Muscle of back (tissue), 13 donors: ENCODE measurements around the gene ELP2. TPM values are rescaled to one million over a fixed set of nuclear protein-coding genes. Genes with fewer than 3 reads are reported as not detected.
A peak's percentile ranks its signal among the peaks of the same experiment; 100 is the strongest.
"Not testable (repeated sequence)": the region's sequence is repeated elsewhere in the genome, so short reads cannot be mapped to it uniquely, and the experiment has no call there.

Experiments used
- DNase-seq, 3 donors: peaks; one replicate each; pipeline versions ENCODE4 v3.0.0 to v3.0.0-alpha.2; 2013
- long read RNA-seq, 9 donors: transcript quantifications; one replicate each; lab custom pipeline, GENCODE V29; 2026
- polyA plus RNA-seq, 10 donors: library from polyadenylated mRNA; unstranded; fragments of 120-200 nt; gene quantifications; one replicate each; pipeline ENCODE4 v1.2.1, GENCODE V29; 2013; ENCODE audit not compliant: insufficient read length in 10 of 10

ELP2 gene, protein sequence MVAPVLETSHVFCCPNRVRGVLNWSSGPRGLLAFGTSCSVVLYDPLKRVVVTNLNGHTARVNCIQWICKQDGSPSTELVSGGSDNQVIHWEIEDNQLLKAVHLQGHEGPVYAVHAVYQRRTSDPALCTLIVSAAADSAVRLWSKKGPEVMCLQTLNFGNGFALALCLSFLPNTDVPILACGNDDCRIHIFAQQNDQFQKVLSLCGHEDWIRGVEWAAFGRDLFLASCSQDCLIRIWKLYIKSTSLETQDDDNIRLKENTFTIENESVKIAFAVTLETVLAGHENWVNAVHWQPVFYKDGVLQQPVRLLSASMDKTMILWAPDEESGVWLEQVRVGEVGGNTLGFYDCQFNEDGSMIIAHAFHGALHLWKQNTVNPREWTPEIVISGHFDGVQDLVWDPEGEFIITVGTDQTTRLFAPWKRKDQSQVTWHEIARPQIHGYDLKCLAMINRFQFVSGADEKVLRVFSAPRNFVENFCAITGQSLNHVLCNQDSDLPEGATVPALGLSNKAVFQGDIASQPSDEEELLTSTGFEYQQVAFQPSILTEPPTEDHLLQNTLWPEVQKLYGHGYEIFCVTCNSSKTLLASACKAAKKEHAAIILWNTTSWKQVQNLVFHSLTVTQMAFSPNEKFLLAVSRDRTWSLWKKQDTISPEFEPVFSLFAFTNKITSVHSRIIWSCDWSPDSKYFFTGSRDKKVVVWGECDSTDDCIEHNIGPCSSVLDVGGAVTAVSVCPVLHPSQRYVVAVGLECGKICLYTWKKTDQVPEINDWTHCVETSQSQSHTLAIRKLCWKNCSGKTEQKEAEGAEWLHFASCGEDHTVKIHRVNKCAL
- 100 to 1,000 TPM in 2 of 10 donors, 10 to 100 TPM in 8; 57.2 to 110 (median 73.3) TPM for polyA plus RNA-seq
- long read RNA-seq, donor 1, full-length matches to known transcripts, result 5 of 5 reads
- long read RNA-seq, donor 1, partial matches to known transcripts, result 0 of 5 reads
- long read RNA-seq, donor 1, other reads (novel, unspliced or antisense), result 0 of 5 reads
- long read RNA-seq, donor 2, full-length matches to known transcripts, result 11 of 11 reads
- long read RNA-seq, donor 2, partial matches to known transcripts, result 0 of 11 reads
- long read RNA-seq, donor 2, other reads (novel, unspliced or antisense), result 0 of 11 reads
- long read RNA-seq, donor 3, result 0 reads
- long read RNA-seq, donor 4, full-length matches to known transcripts, result 7 of 7 reads
- long read RNA-seq, donor 4, partial matches to known transcripts, result 0 of 7 reads
- long read RNA-seq, donor 4, other reads (novel, unspliced or antisense), result 0 of 7 reads
- long read RNA-seq, donor 5, full-length matches to known transcripts, result 6 of 6 reads
- long read RNA-seq, donor 5, partial matches to known transcripts, result 0 of 6 reads
- long read RNA-seq, donor 5, other reads (novel, unspliced or antisense), result 0 of 6 reads
- long read RNA-seq, donor 6, full-length matches to known transcripts, result 9 of 9 reads
- long read RNA-seq, donor 6, partial matches to known transcripts, result 0 of 9 reads
- long read RNA-seq, donor 6, other reads (novel, unspliced or antisense), result 0 of 9 reads
- long read RNA-seq, donor 7, full-length matches to known transcripts, result 12 of 12 reads
- long read RNA-seq, donor 7, partial matches to known transcripts, result 0 of 12 reads
- long read RNA-seq, donor 7, other reads (novel, unspliced or antisense), result 0 of 12 reads
- long read RNA-seq, donor 8, full-length matches to known transcripts, result 10 of 10 reads
- long read RNA-seq, donor 8, partial matches to known transcripts, result 0 of 10 reads
- long read RNA-seq, donor 8, other reads (novel, unspliced or antisense), result 0 of 10 reads
- long read RNA-seq, donor 9, full-length matches to known transcripts, result 2 of 2 reads
- long read RNA-seq, donor 9, partial matches to known transcripts, result 0 of 2 reads
- long read RNA-seq, donor 9, other reads (novel, unspliced or antisense), result 0 of 2 reads

DNA sequence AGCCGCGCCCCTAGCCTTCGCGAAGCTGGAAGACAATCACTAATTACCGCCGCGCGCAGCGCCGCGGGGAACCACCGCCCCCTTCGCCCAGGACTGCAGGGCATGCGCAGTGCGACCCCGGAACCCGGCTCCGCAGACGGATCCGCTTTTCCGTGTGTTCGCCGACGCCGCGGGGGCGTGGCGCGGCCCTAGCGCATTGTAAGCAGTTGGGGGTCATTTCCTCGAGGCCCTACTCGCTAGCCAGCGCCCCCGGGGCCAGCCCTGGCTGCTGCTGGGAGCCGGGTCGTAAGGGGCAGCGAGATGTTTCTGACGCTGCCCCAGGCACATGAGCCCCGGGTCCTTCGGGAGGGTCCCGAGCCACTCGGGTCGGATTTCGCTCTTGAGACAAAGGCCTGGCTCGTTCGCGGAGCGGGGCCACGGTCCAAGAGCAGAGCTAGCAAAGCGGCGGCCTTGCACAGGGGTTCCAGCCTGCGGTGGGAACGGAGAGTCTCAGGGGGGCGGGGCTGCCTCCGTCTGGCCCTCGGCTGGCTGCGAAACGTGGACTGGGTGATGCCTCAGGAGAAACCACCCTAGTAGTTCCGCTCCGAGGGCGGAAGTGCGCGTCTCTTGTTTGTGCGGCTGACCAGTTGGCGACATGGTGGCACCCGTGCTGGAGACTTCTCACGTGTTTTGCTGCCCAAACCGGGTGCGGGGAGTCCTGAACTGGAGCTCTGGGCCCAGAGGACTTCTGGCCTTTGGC lies at the start of gene ELP2, which contains the start of gene SLC39A6:
ELP2 (plus strand) TSS at position 600 of the 739 bp plus-strand sequence; CDS start at position 635, 35 bp downstream.
SLC39A6 (minus strand) TSS at position 41 of the 739 bp plus-strand sequence. CDS start 2,333 bp downstream, outside the sequence.
- DNase-seq, result peak; percentile 95 to 99 (median 99)

- DNase-seq, result not testable (repeated sequence)
Observed at GRCh38 chr18:36081118-36081517, 48.6 kb upstream of the ELP2 start.

GRCh38 chr18:36083729-36084128 lies 46.0 kb upstream of the ELP2 start:
- no peak for DNase-seq

DNA sequence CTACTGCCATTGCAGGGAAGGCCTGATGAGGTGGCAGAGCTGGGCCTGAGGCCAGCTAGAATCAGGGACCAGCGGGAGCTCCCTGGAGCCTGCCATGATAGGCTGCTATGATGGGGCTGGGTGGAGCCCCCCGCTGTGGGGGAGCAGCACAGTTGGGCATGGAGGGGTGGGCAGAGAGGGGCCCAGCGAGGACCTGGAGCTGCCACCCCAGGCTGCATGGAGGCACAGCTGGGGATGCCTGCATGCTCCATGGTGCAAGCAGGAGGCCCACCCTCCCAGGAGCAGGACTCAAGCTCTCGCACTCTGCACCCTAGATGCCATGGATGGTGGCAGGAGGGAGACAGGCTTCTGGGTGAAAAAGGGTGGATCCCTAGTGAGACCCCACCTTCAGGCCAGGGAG lies 44.5 kb upstream of the ELP2 start:
- no peak for DNase-seq

- no peak for DNase-seq
Observed at GRCh38 chr18:36086186-36086585, 43.5 kb upstream of the ELP2 start.

GRCh38 chr18:36088256-36088655 lies 41.4 kb upstream of the ELP2 start:
- DNase-seq, result no peak

DNA sequence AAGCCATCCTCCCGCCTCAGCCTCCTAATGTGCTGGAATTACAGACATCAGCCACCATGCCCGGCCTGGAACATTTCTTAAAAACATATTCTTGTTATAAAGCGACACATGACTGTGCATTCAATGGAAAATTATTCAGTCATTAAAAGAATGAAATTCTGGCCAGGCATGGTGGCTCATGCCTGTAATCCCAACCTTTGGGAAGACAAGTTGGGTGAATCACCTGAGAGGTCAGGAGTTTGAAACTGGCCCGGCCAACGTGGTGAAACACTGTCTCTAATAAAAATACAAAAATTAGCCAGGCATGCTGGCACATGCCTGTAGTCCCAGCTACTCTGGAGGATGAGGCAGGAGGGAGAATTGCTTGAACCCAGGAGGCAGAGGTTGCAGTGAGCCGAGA lies 40.7 kb upstream of the ELP2 start:
- no peak for DNase-seq

DNA sequence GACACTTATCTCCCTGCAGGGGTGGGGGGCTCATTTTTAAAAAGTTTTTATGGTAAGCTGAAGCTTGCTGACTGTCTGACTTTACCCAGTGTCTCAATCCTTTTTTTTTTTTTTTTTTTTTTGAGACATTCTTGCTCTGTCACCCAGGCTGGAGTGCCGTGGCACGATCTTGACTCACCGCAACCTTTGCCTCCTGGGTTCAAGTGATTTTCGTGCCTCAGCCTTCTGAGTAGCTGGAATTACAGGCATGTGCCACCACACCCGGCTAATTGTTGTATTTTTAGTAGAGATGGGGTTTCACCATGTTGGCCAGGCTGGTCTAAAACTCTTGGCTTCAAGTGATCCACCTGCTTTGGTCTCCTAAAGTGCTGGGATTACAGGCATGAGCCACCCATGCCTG lies 37.6 kb upstream of the ELP2 start:
- DNase-seq, result not testable (repeated sequence)

- DNase-seq, result no peak
Observed at GRCh38 chr18:36094431-36094830, 35.3 kb upstream of the ELP2 start.

GRCh38 chr18:36095936-36096519 lies 33.7 kb upstream of the ELP2 start:
- DNase-seq, result peak; percentile 27 to 48 (median 29)

DNA sequence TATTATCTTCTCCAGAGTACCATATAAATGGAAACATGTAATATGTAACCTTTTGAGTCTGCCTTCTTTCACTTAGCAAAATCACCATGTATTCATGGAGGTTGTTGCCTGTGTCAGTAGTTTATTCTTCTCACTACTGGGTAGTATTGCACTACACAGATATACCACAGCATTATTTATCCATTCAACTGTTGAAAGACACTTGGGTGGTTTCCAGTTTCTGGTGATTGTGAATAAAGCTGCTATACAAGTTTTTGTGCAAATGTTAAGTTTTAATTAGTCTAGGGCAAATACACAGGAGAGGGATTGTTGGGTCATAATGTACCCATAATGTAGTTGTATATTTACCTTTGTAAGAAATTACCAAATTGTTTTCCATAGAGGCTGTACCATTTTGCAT lies 32.7 kb upstream of the ELP2 start:
- no peak for DNase-seq

- no peak for DNase-seq
Observed at GRCh38 chr18:36099311-36099710, 30.4 kb upstream of the ELP2 start.

- DNase-seq, result no peak
Observed at GRCh38 chr18:36101943-36102342, 27.8 kb upstream of the ELP2 start.

GRCh38 chr18:36104749-36105148 lies 24.9 kb upstream of the ELP2 start:
- DNase-seq, result no peak

GRCh38 chr18:36107477-36107876 lies 22.2 kb upstream of the ELP2 start:
- DNase-seq, result no peak

DNA sequence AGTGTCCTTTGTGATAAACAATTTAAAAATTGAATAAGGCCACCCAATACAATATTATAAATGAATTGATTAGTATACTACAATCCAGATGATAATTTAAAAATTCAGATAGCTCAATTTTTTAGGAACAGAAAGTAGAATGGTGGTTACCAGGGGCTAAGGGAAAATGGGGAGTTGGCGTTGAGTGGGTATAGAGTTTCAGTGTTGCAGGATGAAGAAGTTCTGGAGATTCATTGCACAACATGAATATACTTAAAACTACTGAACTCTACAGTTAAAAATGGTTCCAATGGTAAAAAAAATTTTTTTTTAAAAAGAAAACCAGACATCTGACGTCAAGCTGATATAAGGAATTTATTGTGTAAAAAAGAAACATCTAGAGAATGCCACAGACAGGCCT lies 21.5 kb upstream of the ELP2 start:
- no peak for DNase-seq

- no peak for DNase-seq
Observed at GRCh38 chr18:36108601-36109000, 21.1 kb upstream of the ELP2 start.

GRCh38 chr18:36109737-36110136 lies 20.0 kb upstream of the ELP2 start:
- DNase-seq, result no peak

- no peak for DNase-seq
Observed at GRCh38 chr18:36112302-36112701, 17.4 kb upstream of the ELP2 start.
